BE2C (cell line): ENCODE results near the gene RAD23B.

ENCODE experiments used
- DNase-seq: peaks from one replicate; pipeline ENCODE4 v3.0.0-alpha.2; 2020
- H3K27me3 ChIP-seq: fragments of 250-450 bp; sonication (Bioruptor Pico); 2 replicates; pipeline ENCODE4 v1.5.1; 2020; ENCODE audit warnings: mild to moderate bottlenecking
- H3K36me3 ChIP-seq: fragments of 250-450 bp; sonication (Bioruptor Pico); 2 replicates; pipeline ENCODE4 v1.5.1; 2020; ENCODE audit warnings: mild to moderate bottlenecking
- H3K4me1 ChIP-seq: fragments of 250-450 bp; sonication (Bioruptor Pico); 2 replicates; pipeline ENCODE4 v1.5.1; 2020
- H3K4me3 ChIP-seq: 2 replicates; pipeline ENCODE4 v1.5.1; 2011; ENCODE audit warnings: low read depth, low read length
- H3K9me3 ChIP-seq: fragments of 250-450 bp; sonication (Bioruptor Pico); 2 replicates; pipeline ENCODE4 v1.5.1; 2020
- CTCF ChIP-seq: IDR thresholded peaks from 2 replicates; pipeline ENCODE4 v1.5.1; 2012; ENCODE audit warnings: mild to moderate bottlenecking, low read depth, low read length

Gene RAD23B

GRCh38 chr9:107263289-107263688 lies 19.8 kb upstream of the RAD23B start:
- no peaks in the 10 kb centered on the region for H3K4me1 ChIP-seq
- H3K9me3 ChIP-seq = no peaks in the 10 kb centered on the region
- no peak for DNase-seq
- no peaks in the 10 kb centered on the region for H3K27me3 ChIP-seq
- no peak overlapping the region for H3K4me3 ChIP-seq
- TF ChIP-seq CTCF = no peak
- no peaks in the 10 kb centered on the region for H3K36me3 ChIP-seq

- no peak for DNase-seq
- TF ChIP-seq CTCF = no peak
These were observed 16.3 kb upstream of the RAD23B start for GRCh38 chr9:107266624-107267368.

GRCh38 chr9:107268560-107268959 lies 14.5 kb upstream of the RAD23B start:
- Histone ChIP-seq H3K9me3 (no peaks in the 10 kb centered on the region), H3K27me3 (no peaks in the 10 kb centered on the region), H3K4me3 (no peak overlapping the region), H3K4me1 (no peaks in the 10 kb centered on the region), H3K36me3 (no peaks in the 10 kb centered on the region)
- DNase-seq = no peak
- TF ChIP-seq CTCF = no peak

More at GRCh38 chr9:107266624-107267368, 16.3 kb upstream of the RAD23B start:
- no peaks in the 10 kb centered on the region for H3K9me3 ChIP-seq
- no peaks in the 10 kb centered on the region for H3K27me3 ChIP-seq
- no peaks in the 10 kb centered on the region for H3K36me3 ChIP-seq
- H3K4me1 ChIP-seq = no peaks in the 10 kb centered on the region
- H3K4me3 ChIP-seq = no peak overlapping the region

GRCh38 chr9:107269254-107269653 lies 13.8 kb upstream of the RAD23B start:
- no peak overlapping the region for H3K4me3 ChIP-seq
- no peaks in the 10 kb centered on the region for H3K27me3 ChIP-seq
- TF ChIP-seq CTCF = no peak
- H3K4me1 ChIP-seq = no peaks in the 10 kb centered on the region
- no peaks in the 10 kb centered on the region for H3K36me3 ChIP-seq
- no peak for DNase-seq
- no peaks in the 10 kb centered on the region for H3K9me3 ChIP-seq

GRCh38 chr9:107269681-107270080 lies 13.4 kb upstream of the RAD23B start:
- DNase-seq = no peak
- Histone ChIP-seq H3K4me1 (no peaks in the 10 kb centered on the region; the same call in 1 of the 2 replicates), H3K4me3 (no peak overlapping the region), H3K36me3 (no peaks in the 10 kb centered on the region), H3K9me3 (no peaks in the 10 kb centered on the region), H3K27me3 (no peaks in the 10 kb centered on the region)
- TF ChIP-seq CTCF = no peak

- no peaks in the 10 kb centered on the region for H3K36me3 ChIP-seq
- H3K9me3 ChIP-seq = no peaks in the 10 kb centered on the region
- peaks cover 1% of the 10 kb centered on the region for H3K4me1 ChIP-seq
- no peak overlapping the region for H3K4me3 ChIP-seq
- TF ChIP-seq CTCF = no peak
- DNase-seq = no peak
- no peaks in the 10 kb centered on the region for H3K27me3 ChIP-seq
These were observed 13.0 kb upstream of the RAD23B start for GRCh38 chr9:107270082-107270481.
